Stomach (tissue), 4 donors: Measurements from ENCODE around the gene PDK1.
"Not testable (repeated sequence)": the region's sequence is repeated elsewhere in the genome, so short reads cannot be mapped to it uniquely, and the experiment has no call there.

Experiments
- CTCF ChIP-seq, 7 experiments: fragments of 450-650 bp in 4 of 7; fragments of 200-600 bp in 3 of 7; sonication (generic) in 3 of 7; IDR thresholded peaks; one replicate each; pipeline ENCODE4 v1.5.1; 2016 to 2019; ENCODE audit warnings: antibody characterized with exemption in 7 of 7, control low read depth in 2 of 7, mild to moderate bottlenecking in 1 of 7
- POLR2AphosphoS5 ChIP-seq, 3 donors: sonication (generic); formaldehyde crosslinking; IDR thresholded peaks; one replicate each; pipeline ENCODE4 v1.6.1; 2016; ENCODE audit warnings: antibody characterized with exemption in 3 of 3

- not testable (repeated sequence) for TF ChIP-seq CTCF, POLR2AphosphoS5 (IDR thresholded peaks at IDR 0.05)
These were observed 35.5 kb downstream of the PDK1 start for GRCh38 chr2:172591386-172591785.
